Adrenal gland (tissue), 12 donors: ENCODE measurements around the gene GLUD1. TPM values are rescaled to one million over a fixed set of nuclear protein-coding genes. Genes with fewer than 3 reads are reported as not detected.
"Not testable (repeated sequence)": the region's sequence is repeated elsewhere in the genome, so short reads cannot be mapped to it uniquely, and the experiment has no call there.

ENCODE experiments used
- DNase-seq, 7 donors: peaks; one replicate each; pipeline ENCODE4 v3.0.0-alpha.2; 2019 to 2020
- H3K27ac ChIP-seq, 5 donors: fragments of 200-600 bp; sonication (generic) in 4 of 5; 1 replicate in 3 of 5; 2 replicates in 2 of 5; pipeline versions ENCODE4 v1.5.1 to v1.8.0; 2016 to 2020; ENCODE audit warnings: mild to moderate bottlenecking in 1 of 5
- H3K27me3 ChIP-seq: fragments of 200-600 bp; 2 replicates; pipeline ENCODE4 v1.8.0; 2021
- H3K36me3 ChIP-seq, 2 donors: fragments of 200-600 bp; replicated peaks in 1 of 2; 1 replicate in 1 of 2; 2 replicates in 1 of 2; pipeline versions ENCODE4 v1.5.1 to v1.8.0; 2018 to 2022
- H3K4me1 ChIP-seq, 2 donors: fragments of 200-600 bp; replicated peaks in 1 of 2; 1 replicate in 1 of 2; 2 replicates in 1 of 2; pipeline versions ENCODE4 v1.5.1 to v1.8.0; 2018 to 2021
- H3K4me3 ChIP-seq, 4 donors: fragments of 200-600 bp; sonication (generic) in 3 of 4; one replicate each; pipeline ENCODE4 v1.5.1; 2016 to 2018
- H3K9me3 ChIP-seq, 3 donors: fragments of 200-600 bp; sonication (generic) in 1 of 3; replicated peaks in 1 of 3; 1 replicate in 2 of 3; 2 replicates in 1 of 3; pipeline versions ENCODE4 v1.5.1 to v1.8.0; 2016 to 2021
- POLR2A ChIP-seq, 2 donors: fragments of 450-650 bp; IDR thresholded peaks; one replicate each; pipeline ENCODE4 v1.6.1; 2017; ENCODE audit warnings: antibody characterized with exemption in 2 of 2, mild to moderate bottlenecking in 2 of 2, moderate library complexity in 1 of 2
- WGBS, 4 donors: extraction: QIAGEN DNeasy Blood & Tissue Kit in 2 of 4; methylation state at CpG; one replicate each; pipeline versions ENCODE4 v1.1.5 to v1.1.7; 2013 to 2017; 5-methylcytosine and 5-hydroxymethylcytosine counted together
- intact Hi-C, 2 donors: fragments of 100-400 bp; cut with DNase I; formaldehyde crosslinking; loops; one replicate each; pipeline versions ENCODE4 v1.14.1 to v1.15.0; 2022 to 2023
- polyA plus RNA-seq, 3 donors: library from polyadenylated mRNA; stranded (reverse); fragments of 200-250 nt in 2 of 3; fragments of 350-450 nt in 1 of 3; fragmentation: Illumina TruSeq in 1 of 3; extraction: RNeasy Lipid Tissue Mini Kit (QIAGEN cat#74804) in 1 of 3; gene quantifications; one replicate each; pipeline ENCODE4 v1.2.3, GENCODE V29; 2013 to 2014
- total RNA-seq, 9 donors: library from RNA; depleted of rRNA in 4 of 9; stranded (reverse); fragments of >200 nt in 4 of 9; fragments of 120-200 nt in 1 of 9; fragmentation: NEBNext Ultra II Directional in 1 of 9; extraction: Animal tissue kit (Norgen Biotek cat#: 25700) in 1 of 9; gene quantifications; one replicate each; pipeline versions ENCODE4 v1.1.0 to v1.2.4, GENCODE V29; 2013 to 2023
- TF ChIP-seq, protein P1 (sequence below), 6 experiments: fragments of 450-650 bp in 4 of 6; fragments of 200-600 bp in 2 of 6; sonication (generic) in 1 of 6; IDR thresholded peaks; 1 replicate in 5 of 6; 2 replicates in 1 of 6; pipeline versions ENCODE4 v1.5.1 to v1.8.0; 2016 to 2021; ENCODE audit warnings: antibody characterized with exemption in 6 of 6, mild to moderate bottlenecking in 2 of 6, moderate library complexity in 1 of 6
- donor health status: healthy with polysubstance abuse.
- donor health status: Bipolar disorder and iron deficiency.
- donor health status: DM: yes; HTN: yes; CAD: no.
- donor health status: DM: no; HTN: no; CAD: no.
- donor health status: DM: no; HTN: no; CAD: no.
- donor health status: DM: yes; HTN: yes; CAD: no.

The GLUD1 gene
- total and polyA plus RNA-seq, 12 donors: 58.2 to 290 (median 212) TPM

DNA sequence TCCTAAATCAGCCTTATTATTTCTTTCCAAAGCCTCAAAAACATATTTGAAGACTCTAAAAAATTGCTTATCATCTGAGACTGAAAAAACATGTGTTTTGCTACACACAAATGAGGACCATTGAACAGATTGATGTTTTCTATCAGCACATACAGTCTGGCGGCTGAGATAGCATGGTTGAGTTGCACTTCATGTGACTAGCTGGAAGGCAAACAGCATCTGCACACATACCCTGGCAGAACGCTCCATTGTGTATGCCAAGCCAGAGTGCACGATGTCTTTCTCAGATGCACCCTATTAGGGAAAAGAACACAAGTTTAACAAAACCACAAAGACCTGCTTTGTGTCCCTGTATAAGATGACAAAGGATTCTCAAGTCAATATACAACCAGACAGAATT lies 41.5 kb downstream of the GLUD1 start:
- no peaks in the 10 kb centered on the region for H3K27me3 ChIP-seq
- no peak for DNase-seq
- 76 to 89% (median 82%) methylated on average over 3 of the region's 3 CpGs for WGBS, 4 donors
- no peak overlapping the region for H3K27ac ChIP-seq
- peaks cover 0 to 14% of the 10 kb centered on the region in 2 donors for H3K4me1 ChIP-seq
- H3K4me3 ChIP-seq: no peak overlapping the region
- TF ChIP-seq, protein P1, sequence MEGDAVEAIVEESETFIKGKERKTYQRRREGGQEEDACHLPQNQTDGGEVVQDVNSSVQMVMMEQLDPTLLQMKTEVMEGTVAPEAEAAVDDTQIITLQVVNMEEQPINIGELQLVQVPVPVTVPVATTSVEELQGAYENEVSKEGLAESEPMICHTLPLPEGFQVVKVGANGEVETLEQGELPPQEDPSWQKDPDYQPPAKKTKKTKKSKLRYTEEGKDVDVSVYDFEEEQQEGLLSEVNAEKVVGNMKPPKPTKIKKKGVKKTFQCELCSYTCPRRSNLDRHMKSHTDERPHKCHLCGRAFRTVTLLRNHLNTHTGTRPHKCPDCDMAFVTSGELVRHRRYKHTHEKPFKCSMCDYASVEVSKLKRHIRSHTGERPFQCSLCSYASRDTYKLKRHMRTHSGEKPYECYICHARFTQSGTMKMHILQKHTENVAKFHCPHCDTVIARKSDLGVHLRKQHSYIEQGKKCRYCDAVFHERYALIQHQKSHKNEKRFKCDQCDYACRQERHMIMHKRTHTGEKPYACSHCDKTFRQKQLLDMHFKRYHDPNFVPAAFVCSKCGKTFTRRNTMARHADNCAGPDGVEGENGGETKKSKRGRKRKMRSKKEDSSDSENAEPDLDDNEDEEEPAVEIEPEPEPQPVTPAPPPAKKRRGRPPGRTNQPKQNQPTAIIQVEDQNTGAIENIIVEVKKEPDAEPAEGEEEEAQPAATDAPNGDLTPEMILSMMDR (IDR thresholded peaks at IDR 0.05): no peak
- TF ChIP-seq POLR2A (IDR thresholded peaks at IDR 0.05): no peak
- H3K9me3 ChIP-seq: no peaks in the 10 kb centered on the region
- H3K36me3 ChIP-seq: peaks cover 0 to 71% of the 10 kb centered on the region in 2 donors
- intact Hi-C loops: no loop called here

DNA sequence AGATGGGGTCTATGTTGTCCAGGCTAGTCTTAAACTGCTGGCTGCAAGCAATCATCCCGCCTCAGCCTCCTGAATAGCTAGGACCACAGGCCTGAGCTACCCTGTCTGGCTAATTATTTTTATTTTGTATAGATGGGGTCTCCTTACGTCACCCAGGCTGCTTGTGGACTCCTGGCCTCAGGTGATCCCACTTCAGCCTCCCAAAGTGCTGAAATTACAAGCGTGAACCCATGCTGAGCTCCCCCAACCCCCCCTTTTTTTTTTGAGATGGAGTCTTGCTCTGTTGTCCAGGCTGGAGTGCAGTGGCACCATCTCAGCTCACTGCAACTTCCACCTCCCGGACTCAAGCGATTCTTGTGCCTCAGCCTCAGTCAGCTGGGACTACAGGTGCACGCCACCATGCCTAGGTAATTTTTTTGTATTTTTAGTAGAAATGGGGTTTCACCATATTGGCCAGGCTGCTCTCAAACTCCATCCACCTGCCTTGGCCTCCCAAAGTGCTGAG lies 49.2 kb downstream of the GLUD1 start:
- H3K4me1 ChIP-seq: no peaks in the 10 kb centered on the region
- no peaks in the 10 kb centered on the region for H3K27me3 ChIP-seq
- WGBS, 4 donors: 94 to 98% (median 98%) methylated on average over 6 of the region's 6 CpGs
- H3K27ac ChIP-seq: no peak overlapping the region
- TF ChIP-seq, protein P1 (IDR thresholded peaks at IDR 0.05): no peak
- no peak for TF ChIP-seq POLR2A (IDR thresholded peaks at IDR 0.05)
- intact Hi-C loops: no loop called here
- no peak overlapping the region for H3K4me3 ChIP-seq
- peaks cover 0 to 24% of the 10 kb centered on the region in 2 donors for H3K36me3 ChIP-seq
- no peak for DNase-seq
- H3K9me3 ChIP-seq: no peaks in the 10 kb centered on the region

DNA sequence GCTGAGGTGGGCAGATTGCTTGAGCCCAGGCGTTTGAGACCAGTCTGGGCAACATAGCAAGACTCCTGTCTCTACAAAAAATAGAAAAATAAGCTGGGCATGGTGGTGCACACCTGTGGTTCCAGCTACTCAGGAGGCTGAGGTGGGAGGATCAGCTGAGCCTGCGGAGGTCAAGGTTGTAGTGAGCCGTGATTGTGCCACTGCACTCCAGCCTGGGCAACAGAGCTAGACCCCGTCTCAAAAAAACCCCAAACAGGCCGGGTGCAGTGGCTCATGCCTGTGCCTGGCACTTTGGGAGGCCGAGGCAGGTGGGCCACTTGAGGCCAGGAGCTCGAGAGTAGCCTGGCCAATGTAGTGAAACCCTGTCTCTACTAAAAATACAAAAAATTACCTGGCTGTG lies 51.1 kb downstream of the GLUD1 start:
- intact Hi-C loops, H3K4me1 ChIP-seq, H3K9me3 ChIP-seq, DNase-seq, H3K4me3 ChIP-seq, H3K27ac ChIP-seq, H3K27me3 ChIP-seq: not testable (repeated sequence)
- WGBS, 4 donors: 89 to 93% (median 90%) methylated on average over 3 to 7 of the region's 7 CpGs
- peaks cover 0 to 10% of the 10 kb centered on the region in 2 donors for H3K36me3 ChIP-seq

DNA sequence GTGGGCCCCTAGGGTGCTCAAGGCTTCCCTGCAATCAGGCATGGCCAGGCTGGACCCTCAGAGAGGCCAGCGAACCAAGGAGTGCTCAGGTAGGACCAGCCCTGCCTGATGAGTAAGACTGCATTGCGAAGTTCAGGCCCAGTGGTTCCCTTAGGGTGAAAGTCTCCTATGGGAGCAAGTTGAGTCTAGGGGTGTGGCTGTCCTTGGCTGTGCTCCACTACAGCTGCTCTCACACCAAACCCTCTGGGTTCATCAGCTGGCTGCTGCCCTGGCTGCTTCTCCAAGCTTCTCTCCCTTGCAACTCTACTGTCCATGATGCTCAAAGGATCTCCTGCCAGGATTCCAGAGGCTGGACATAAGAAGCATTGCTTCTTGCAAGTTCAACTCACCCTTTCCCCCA lies 55.9 kb downstream of the GLUD1 start:
- Histone ChIP-seq H3K9me3 (no peaks in the 10 kb centered on the region), H3K4me3 (no peak overlapping the region), H3K27ac (no peak overlapping the region), H3K36me3 (no peaks in the 10 kb centered on the region), H3K4me1 (no peaks in the 10 kb centered on the region), H3K27me3 (no peaks in the 10 kb centered on the region)
- DNase-seq: no peak
- 86 to 100% (median 93%) methylated on average over 1 to 2 of the region's 2 CpGs for WGBS, 4 donors
- no peak for TF ChIP-seq POLR2A (IDR thresholded peaks at IDR 0.05)
- TF ChIP-seq, protein P1 (IDR thresholded peaks at IDR 0.05): no peak
- intact Hi-C loops: no loop called here

DNA sequence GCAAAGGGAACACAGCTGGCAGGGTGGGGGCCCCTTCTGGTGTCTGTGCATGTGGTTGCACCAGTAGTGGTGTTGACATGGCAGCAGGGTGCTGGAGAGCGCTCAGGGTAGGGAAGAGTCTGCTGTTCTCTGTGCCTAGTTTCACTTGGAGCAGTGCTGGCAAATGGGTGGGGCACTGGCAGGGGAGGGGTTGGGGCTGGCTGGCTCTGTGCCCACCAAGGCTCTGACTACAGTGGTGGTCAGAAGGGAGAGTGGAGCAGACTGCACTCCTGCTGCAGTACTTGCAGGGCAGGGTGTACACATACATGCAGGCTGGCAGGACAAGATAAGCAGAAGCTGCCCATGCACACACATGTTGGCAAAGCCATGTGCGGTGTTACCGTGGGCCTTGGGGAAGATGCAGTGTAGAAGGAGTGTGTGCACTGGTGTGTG lies 56.3 kb downstream of the GLUD1 start:
- Histone ChIP-seq H3K4me1 (no peaks in the 10 kb centered on the region), H3K4me3 (no peak overlapping the region), H3K9me3 (no peaks in the 10 kb centered on the region), H3K27me3 (no peaks in the 10 kb centered on the region), H3K27ac (no peak overlapping the region), H3K36me3 (no peaks in the 10 kb centered on the region)
- 86 to 100% (median 95%) methylated on average over 1 to 3 of the region's 3 CpGs for WGBS, 4 donors
- intact Hi-C loops: no loop called here
- no peak for TF ChIP-seq POLR2A (IDR thresholded peaks at IDR 0.05)
- TF ChIP-seq, protein P1 (IDR thresholded peaks at IDR 0.05): no peak
- DNase-seq: no peak
